HG03060 (cell line): ENCODE results near the gene TAF4.

Experiments used
- ATAC-seq: cut with Tn5 transposase; IDR thresholded peaks from one replicate; pipeline ENCODE4 v1.9.1; 2021; ENCODE audit warnings: low read depth, moderate number of reproducible peaks; ENCODE audit not compliant: unreplicated experiment

The TAF4 gene

DNA sequence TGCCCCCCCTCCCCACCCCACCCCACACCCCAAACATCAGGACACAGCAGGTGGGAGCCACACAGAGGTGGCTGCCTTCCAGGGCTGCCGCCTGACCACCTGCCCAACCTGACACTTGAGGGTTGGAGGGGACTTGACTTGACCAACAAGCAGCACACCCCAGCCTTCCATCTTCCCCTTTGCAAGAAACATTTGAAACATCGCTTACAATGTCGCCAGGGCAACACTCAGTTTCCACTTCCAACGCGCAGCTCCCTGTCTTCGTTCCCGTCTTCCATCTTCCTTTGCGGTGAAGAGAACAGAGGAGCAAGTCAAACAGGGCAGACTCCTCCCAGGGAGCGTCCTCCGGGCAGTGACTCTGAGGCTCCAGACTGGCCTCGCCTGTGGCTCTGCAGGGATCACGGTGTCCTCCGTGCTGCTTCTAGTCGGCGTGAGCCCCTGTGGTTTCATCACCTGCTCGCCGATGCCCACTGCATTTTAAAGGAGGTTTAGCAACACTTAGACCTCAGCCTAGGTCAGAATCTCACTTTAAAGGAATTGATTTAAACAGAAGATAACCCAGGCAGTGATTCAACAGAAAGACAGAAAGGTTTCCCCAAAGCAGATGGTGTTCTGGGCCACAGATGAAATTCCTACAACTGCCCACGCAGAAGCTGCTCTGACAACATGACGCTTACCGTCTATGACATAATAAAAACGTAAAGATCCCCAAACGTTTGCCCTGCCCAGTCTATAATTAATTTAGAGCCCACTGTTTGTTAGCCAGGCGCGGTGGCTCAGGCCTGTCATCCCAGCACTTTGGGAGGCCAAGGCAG is 130.8 kb downstream of the TAF4 start:
- ATAC-seq = no peak

DNA sequence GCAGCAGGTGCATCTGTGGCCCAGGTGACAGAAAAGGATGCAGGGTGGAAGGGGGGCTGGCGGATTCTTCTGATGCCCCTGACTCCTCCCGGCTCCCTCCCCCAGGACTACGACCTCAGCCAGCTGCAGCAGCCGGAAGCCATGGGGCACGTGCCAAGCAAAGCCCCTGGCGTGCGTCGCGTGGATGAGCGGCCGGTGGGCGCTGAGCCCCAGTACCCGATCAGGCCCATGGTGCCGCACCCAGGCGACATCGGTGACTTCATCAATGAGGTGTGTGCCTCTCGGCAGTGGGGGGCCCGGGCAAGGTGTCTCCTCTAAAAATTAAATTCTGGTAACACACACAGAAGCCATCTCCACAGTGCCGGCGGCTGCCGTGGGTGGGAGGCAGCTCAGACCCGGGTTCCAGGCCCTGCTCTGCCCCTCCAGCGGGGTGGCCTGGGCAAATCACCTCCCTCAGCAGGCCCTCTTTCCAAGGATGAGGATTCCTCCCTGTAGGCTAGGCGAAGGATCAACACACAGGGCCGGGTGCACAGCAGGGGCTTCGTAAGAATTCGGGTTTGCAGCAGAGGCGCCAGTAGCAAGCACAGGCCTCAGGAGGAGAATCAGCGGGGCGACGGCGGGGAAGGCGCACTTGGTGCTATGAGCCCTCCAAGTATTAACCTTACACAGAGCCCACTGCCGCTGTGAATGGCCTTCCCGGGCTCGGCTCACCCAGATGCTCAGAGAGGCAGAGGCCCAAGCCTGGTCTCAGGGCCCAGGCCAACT is 131.5 kb downstream of the TAF4 start:
- ATAC-seq = no peak

DNA sequence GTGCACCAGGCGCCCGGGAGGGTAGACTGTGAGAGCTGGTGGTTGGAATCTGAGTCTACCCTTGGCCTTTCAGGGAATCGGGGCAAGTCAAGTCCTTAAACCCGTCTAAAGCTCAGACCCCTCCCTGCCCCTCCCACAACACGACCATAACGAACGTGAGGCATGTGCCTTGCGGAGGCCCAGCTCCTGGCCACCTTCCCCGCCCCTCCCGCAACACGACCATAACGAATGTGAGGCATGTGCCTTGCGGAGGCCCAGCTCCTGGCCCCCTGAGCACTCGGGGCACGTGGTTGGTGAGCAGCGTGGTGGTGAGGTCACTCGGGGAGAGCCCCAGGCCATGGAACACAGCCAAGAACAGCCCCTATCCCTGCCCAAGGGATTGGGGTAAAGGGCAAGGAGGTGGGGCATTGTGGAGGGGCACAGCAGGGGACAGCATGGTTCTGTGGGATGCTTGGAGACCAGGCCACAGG is 132.2 kb downstream of the TAF4 start:
- no peak for ATAC-seq

DNA sequence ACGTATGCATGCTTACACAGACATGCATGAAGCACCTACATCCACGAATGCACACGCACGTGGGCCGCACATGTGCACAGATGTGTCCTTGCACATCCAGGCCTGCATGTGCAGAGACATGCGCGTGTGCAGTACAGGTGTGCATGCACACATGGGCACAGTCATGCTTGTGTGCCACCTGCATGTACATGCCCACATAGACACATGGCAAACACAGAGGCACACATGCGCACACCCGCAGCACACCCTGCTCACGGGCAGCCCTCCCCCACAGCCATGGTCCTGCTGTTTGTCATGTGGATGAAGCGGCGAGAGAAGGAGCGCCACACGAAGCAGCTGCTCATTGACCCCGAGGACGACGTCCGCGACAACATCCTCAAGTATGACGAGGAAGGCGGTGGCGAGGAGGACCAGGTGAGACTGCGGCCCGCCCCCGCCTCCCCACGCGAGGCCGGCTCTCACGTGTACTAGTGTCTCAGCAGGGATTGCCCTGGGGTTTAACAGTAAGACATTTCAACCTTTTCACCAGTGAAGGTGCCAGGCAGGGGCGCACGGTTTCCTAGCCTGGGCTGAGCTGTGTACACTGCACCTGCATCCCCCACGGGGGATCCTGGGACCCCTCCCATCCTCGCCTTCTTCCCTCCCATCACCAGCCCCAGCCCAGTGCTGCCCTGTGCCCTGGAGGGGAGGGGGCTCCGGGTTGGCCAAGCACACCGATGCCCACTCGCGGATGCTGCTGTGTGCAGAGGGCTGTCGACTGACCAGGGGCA is 132.8 kb downstream of the TAF4 start:
- no peak for ATAC-seq

DNA sequence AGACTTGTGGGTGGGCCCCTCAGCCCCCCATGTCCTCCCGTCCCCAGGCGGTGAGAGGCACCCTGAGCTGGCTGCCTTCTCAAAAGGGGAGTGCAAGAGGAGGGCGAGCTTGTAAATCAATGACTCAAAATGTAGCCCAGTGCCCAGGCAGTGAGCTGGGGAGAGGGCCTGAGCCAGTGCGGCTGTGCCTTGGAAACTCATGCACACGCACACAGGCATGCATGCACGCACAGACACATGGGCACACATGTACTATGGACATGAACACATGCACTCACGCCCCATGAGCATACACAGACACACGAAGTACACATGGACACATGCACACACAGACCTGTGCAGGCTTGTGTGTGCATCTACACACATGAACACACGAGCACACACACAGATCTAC is 133.5 kb downstream of the TAF4 start:
- no peak for ATAC-seq

DNA sequence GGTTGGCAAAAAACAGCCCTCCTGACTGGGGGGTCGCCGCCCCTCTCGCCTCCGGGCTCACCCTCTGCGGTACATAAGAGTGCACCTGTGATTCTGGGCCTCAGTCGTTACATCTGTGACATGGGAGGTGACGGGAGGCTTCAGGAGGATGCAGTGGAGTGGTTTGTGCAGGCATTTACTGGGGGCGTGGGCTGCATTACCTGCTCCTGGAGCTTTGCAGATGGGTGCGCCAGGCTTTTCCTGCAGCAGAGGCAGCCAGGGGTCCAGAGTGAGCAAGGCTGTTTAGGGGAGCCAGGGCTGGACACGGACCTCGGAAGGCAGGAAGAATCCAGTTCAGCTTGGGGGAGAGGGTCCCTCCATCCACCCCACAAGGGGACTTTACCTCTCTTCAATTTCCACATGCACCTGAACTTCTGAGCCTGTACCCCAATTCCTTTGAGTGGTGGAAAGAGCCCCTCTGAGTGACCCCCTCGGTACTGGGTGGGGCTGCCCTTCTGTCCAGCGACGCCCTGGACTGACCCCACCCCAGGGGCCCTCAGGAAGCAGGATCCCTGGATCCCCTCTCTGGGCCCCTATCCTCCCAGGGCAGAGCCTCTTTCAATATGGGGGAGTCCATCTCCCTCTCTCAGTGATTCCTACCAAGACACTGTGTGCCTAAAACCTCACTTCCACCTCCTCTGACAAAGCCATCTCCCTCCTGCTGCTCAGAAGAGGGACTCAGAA is 134.0 kb downstream of the TAF4 start:
- no peak for ATAC-seq

DNA sequence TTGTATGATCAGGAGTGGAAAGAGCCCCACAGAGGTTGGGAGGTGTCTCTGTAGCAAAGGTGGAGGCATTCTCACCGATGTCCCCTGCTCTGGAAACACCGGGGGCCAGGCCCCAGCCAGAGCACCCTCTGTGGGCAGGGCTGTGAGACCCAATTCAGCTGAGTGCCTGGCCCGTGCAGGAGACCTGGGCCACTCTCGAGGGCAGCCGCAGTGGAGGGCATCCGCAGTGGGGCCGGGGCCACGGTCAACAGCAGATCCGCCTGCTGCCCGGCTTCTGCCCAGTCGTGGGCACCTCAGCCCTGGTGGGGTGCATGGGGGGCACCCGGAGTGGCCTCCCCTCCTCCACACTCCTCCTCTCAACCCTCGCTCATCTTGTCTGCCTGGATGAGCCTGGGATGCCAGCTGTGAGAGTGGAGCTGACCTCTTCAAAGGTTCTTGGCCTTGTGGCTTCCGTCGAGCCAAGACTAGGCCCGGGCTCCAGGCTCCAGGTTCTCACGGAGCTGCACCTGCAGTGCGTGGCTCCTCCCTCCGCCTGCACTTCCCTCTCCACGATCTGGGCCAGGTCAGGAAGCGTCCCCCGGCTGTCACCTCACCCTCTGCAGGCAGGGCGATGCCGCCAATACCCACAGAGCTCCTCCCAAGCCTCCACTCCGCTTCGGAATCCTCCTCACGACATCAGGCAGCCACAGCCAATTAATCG is 134.8 kb downstream of the TAF4 start:
- ATAC-seq = no peak

DNA sequence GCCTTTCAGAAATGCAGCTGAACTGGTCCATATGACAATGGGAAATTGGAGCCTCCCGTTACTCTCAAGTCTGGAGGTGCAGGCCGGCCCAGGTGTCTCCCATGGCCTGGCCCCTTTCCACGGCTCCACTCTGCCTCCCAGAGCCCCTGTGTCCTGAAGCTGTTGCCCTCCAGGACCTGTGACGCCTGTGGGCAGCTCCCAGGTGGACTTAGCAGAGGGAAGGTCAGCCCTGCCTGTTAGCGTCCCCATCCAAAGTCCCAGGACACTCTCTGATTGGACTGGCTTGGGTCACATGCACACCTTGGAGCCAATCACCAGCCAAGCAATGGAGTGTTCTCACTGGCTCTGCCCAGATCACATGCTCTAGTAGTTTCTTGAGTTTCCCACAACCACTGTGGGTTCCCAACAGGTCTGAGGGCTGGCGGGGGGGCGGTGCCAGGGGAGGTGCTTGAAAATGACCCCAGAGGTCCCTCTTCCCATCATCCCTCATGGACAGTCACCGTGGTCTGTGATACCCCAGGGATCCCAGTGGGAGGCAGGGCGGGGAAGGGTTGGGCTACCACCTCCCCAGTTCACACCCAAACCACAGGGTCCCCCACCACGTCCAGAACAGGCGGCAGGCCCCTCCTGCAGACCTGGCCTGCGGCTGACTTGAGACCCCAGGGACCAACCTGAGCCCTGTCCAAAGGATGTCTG is 135.6 kb downstream of the TAF4 start:
- ATAC-seq = no peak

DNA sequence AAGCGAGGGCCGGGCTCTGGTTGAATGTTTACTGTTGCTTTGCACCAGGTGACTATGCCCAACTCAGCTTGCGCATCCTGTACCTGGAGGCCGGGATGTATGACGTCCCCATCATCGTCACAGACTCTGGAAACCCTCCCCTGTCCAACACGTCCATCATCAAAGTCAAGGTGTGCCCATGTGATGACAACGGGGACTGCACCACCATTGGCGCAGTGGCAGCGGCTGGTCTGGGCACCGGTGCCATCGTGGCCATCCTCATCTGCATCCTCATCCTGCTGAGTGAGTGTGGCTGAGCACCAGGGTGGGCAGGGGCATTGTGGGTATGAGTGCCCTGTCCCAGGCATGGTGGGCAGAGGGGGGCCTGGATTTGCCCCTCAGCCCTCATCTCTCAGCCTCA is 136.1 kb downstream of the TAF4 start:
- no peak for ATAC-seq

DNA sequence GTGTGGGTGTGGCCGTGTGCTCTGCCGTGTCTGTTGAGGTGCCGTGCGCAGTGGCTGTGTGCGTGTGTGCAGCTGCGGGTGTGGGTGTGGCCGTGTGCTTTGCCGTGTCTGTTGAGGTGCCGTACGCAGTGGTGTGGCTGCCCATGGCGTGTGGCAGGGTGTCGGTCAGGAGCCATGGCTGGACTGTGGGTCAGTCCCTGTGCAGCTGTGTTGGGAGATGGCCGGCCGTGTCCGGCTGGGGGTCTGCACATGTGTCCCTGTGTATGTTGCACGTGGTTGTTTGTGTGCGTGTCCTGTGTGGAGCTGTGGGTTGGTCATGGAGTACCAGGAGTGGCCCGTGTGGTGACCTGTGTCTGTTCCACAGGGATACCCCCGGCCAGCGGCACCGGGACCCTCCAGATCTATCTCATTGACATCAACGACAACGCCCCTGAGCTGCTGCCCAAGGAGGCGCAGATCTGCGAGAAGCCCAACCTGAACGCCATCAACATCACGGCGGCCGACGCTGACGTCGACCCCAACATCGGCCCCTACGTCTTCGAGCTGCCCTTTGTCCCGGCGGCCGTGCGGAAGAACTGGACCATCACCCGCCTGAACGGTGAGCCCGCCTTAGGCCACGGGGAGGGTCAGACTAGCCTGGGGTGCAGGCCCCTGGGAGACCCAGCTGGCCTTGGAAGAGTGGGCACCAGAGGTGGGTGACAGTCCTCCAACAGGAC is 137.7 kb downstream of the TAF4 start:
- no peak for ATAC-seq

DNA sequence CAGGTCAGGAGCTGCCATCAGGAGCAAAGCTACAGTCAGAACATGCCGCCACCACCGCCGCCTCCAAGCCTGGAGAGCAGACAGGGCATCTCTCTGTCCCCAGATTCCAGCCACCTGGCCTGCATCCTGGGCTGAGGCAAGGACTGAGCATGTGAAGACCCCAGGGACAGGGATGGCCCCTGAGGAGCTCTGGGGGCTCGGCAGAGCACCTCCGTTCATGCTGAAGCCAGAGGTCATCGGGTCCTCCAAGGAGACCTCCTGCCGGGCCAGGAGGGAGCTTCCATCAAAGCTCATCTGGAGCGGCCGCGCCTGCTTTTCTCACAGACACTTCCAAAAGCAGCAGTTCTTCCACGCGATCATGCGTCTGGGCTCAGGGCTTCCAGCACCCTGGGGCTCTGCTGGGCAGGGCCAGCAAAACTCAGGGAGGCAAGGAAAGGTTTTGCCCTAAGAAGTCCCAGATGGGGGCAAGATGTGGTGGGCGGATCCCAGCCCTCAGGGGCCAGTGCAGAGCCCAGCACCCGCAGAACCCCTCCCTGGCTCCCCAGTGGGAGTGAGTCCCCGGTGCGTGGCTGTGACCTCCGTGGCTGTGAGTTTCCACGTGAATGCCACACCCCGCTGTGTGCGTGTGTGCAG is 138.4 kb downstream of the TAF4 start:
- no peak for ATAC-seq

DNA sequence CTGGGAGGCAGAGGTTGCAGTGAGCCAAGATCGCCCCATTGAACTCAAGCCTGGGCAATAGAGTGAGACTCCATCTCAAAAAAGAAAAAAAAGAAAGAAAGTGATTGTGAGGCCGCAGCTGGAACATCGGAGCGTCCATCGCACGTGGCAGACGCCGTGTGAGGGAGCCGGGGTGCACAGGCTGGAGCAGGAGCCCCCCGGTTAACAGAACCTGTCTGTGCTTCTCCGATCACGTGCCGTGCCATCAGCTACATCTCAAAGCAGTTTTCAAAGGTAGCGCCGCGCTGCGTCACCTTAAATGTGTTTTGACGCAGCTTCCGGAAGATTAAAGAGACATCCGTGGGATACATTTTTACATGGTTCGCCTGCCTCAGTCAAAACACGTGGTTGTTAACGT is 138.9 kb downstream of the TAF4 start:
- ATAC-seq = no peak

DNA sequence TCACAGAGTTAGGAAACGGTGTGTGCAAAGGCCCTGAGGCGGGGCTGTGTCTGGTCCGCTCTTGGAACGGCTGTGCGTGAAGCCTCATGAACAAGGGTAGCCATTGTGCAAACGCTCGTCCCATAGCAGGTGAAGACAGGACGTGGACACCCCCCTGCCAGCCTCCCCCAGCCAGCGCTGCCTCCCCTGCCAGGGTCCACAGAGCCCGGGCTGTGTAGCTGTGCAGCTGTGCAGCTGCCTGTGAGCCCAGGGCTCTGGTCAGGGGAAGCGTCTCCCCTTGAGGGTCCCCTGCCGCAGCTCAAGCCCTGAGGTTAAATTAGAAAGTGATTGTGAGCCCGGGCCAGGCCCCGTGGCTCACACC is 139.4 kb downstream of the TAF4 start:
- ATAC-seq = no peak

DNA sequence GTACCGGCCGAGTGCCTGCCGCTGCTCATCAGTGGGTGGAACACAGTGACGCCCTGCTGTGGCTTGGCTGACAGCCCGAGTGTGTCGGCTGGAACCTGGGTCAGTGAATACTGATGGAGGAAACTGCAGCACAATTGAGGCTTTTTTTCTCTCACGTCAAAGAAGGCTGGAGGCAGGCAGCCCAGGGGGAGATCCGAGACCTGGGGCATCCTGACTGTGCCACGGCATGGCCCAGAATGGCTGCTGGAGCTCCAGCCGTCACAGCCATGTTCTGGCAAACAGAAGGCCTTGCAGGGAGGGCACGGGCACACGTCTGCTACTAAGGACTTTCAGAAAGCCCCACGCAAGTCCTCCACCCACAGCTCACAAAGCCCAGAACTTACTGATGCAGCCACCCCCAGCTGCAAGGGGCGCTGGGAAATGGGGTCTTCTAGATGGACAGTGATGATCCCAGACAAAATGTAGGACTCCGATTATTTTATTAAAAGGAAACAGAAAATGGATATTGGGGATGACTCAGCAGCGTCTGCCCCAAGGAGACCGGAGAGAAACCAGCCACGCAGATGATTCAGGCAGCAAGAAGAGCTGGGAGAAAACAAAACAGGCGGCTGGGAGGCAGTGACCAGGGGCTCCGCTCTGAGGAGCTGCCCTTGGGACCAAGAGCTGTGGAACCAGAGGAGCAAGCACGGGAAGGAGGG is 140.0 kb downstream of the TAF4 start:
- no peak for ATAC-seq

DNA sequence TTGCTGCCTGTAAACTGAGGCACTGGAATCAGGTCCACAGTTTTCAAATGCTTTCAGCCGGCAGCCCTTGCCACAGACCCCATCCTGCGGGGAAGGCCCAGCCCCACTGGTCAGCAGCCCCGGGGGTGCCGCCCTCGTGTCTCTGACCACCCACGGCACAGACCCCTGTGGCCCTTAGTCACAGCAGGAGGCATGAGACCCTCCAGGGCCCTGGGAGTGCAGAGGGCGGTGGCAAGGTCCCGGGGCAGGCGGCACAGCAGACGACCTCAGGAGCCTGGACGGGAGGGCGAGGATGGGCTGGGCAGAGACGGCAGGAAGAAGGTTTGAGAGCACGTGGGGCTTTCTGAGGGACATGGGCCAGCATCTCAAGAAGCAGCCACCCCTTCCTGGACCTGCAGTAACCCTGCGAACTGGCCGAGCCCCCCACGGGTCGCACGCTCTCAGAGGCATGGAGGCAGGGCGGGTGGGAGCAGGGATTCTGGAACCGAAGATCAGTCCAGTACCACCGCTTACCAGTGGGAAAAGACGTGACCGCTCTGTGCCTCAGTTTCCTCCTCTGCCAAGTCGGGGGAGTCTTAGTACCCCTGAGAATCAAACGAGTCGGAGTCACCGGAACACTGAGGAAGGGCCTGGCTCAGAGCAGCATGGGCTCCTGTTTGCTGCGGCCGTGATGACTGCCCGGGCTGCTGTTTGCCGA is 140.7 kb downstream of the TAF4 start:
- ATAC-seq = no peak
